HepG2 (cell line): ENCODE measurements around the gene PCED1B. TPM values are rescaled to one million over a fixed set of nuclear protein-coding genes. Genes with fewer than 3 reads are reported as not detected.

Experiments used
- ATAC-seq: fragments of 200-7000 bp; cut with Tn5 transposase; 3 replicates; pipeline ENCODE4 v1.9.1; 2020; ENCODE audit warnings: mild to moderate bottlenecking, moderate library complexity
- BruUV-seq: library from RNA; stranded (reverse); fragments of 400-500 nt; replicated peaks from 2 replicates; lab custom pipeline; 2021; lab: Mats Ljungman, UMichigan
- CTCF ChIA-PET: fragments of 300-600 bp; formaldehyde crosslinking; extraction: SDS; loops from one replicate; lab custom pipeline; 2021; ENCODE audit warnings: low total read pairs, inconsistent platforms, low intra/inter-chr PET ratio; lab: Yijun Ruan, JAX
- POLR2A ChIA-PET: fragments of 350-600 bp; sonication (Branson Sonifier 250); formaldehyde crosslinking; loops from one replicate; lab custom pipeline; 2020; ENCODE audit warnings: antibody characterized with exemption, inconsistent platforms; lab: Yijun Ruan, JAX
- DNase-seq: peaks from one replicate; pipeline ENCODE4 v3.0.0-alpha.2; 2015; ENCODE audit warnings: low spot score
- FAIRE-seq: peaks from 3 replicates; lab custom pipeline; 2011; peaks lifted over from hg19 to GRCh38; lab: Jason Lieb, UNC
- H2AFZ ChIP-seq: one replicate; pipeline ENCODE4 v1.6.1; 2011; ENCODE audit warnings: low read length, inconsistent platforms
- H3K27ac ChIP-seq: fragments of 300-600 bp; 3 replicates; pipeline ENCODE4 v1.8.0; 2011; ENCODE audit warnings: mixed run types, mild to moderate bottlenecking, mixed read lengths, low read length, inconsistent platforms; ENCODE audit not compliant: insufficient read depth; ENCODE audit errors: extremely low read length
- H3K27me3 ChIP-seq, 2 experiments: fragments of 200-600 bp in 1 of 2; 2 replicates in 1 of 2; 3 replicates in 1 of 2; pipeline versions ENCODE4 v1.6.0 to v1.8.0; 2011; ENCODE audit warnings: low read length in 2 of 2, mild to moderate bottlenecking in 2 of 2, moderate library complexity in 2 of 2, inconsistent platforms in 1 of 2; ENCODE audit not compliant: insufficient read depth in 2 of 2, control insufficient read depth in 1 of 2
- H3K36me3 ChIP-seq, 2 experiments: fragments of 200-600 bp in 1 of 2; replicated peaks in 1 of 2; 2 replicates in 1 of 2; 3 replicates in 1 of 2; pipeline versions ENCODE4 v1.5.1 to v1.8.0; 2011; ENCODE audit warnings: low read length in 2 of 2, inconsistent platforms in 1 of 2; ENCODE audit not compliant: insufficient read depth in 2 of 2, control insufficient read depth in 1 of 2
- H3K4me1 ChIP-seq: 2 replicates; pipeline ENCODE4 v1.5.1; 2012; ENCODE audit warnings: low read length, inconsistent platforms; ENCODE audit not compliant: insufficient read depth
- H3K4me2 ChIP-seq: 2 replicates; pipeline ENCODE4 v1.6.0; 2011; ENCODE audit warnings: low read depth, low read length, inconsistent platforms
- H3K4me3 ChIP-seq, 3 experiments: fragments of 200-600 bp in 1 of 3; sonication (generic), shearing (Covaris generic) in 1 of 3; replicated peaks in 1 of 3; 2 replicates each; pipeline ENCODE4 v1.5.1; 2011 to 2016; ENCODE audit warnings: low read length in 3 of 3, inconsistent platforms in 2 of 3, low read depth in 2 of 3, mild to moderate bottlenecking in 2 of 3, control low read depth in 1 of 3, mixed read lengths in 1 of 3; ENCODE audit not compliant: insufficient read depth in 1 of 3
- H3K79me2 ChIP-seq: one replicate; pipeline ENCODE4 v1.6.1; 2011; ENCODE audit warnings: low read length, inconsistent platforms; ENCODE audit not compliant: insufficient read depth
- H3K9ac ChIP-seq: 2 replicates; pipeline ENCODE4 v1.6.0; 2011; ENCODE audit warnings: mild to moderate bottlenecking, low read depth, low read length, inconsistent platforms; ENCODE audit not compliant: insufficient read depth
- H3K9me3 ChIP-seq: 2 replicates; pipeline ENCODE4 v1.5.1; 2012; ENCODE audit warnings: mild to moderate bottlenecking, low read length
- H4K20me1 ChIP-seq: 2 replicates; pipeline ENCODE4 v1.6.0; 2011; ENCODE audit warnings: inconsistent platforms, mild to moderate bottlenecking, low read length, moderate library complexity; ENCODE audit not compliant: insufficient read depth
- DBP ChIP-seq: sonication (generic); formaldehyde crosslinking; IDR thresholded peaks from 2 replicates; pipeline ENCODE4 v1.4.0; 2020; ENCODE audit warnings: missing genetic modification reagents; ENCODE audit errors: not compliant biosample characterization
- ELF1 ChIP-seq: sonication (generic); formaldehyde crosslinking; IDR thresholded peaks from 2 replicates; pipeline ENCODE4 v1.4.0; 2020; ENCODE audit warnings: missing genetic modification reagents
- ELF3 ChIP-seq: IDR thresholded peaks from 2 replicates; pipeline ENCODE4 v1.6.1; 2016; ENCODE audit warnings: missing genetic modification reagents, missing compliant biosample characterization
- ERF ChIP-seq: IDR thresholded peaks from 2 replicates; pipeline ENCODE4 v1.6.1; 2018; ENCODE audit warnings: missing biosample characterization, missing genetic modification reagents
- HNRNPK ChIP-seq: fragments of 200-400 bp; formaldehyde crosslinking; IDR thresholded peaks from 2 replicates; pipeline ENCODE4 v1.6.1; 2018; ENCODE audit warnings: low read length, low read depth, moderate library complexity, mild to moderate bottlenecking; ENCODE audit not compliant: poor library complexity, severe bottlenecking
- KAT8 ChIP-seq: IDR thresholded peaks from 2 replicates; pipeline ENCODE4 v1.6.1; 2016; ENCODE audit warnings: missing genetic modification reagents, missing compliant biosample characterization
- MLLT10 ChIP-seq: sonication (generic); formaldehyde crosslinking; IDR thresholded peaks from 2 replicates; pipeline ENCODE4 v1.4.0; 2020; ENCODE audit warnings: missing genetic modification reagents
- PCBP1 ChIP-seq: fragments of 200-400 bp; formaldehyde crosslinking; IDR thresholded peaks from 2 replicates; pipeline ENCODE4 v1.6.1; 2017; ENCODE audit warnings: mild to moderate bottlenecking, low read depth, low read length, borderline replicate concordance
- SMAD1 ChIP-seq: sonication (generic); formaldehyde crosslinking; IDR thresholded peaks from 2 replicates; pipeline ENCODE4 v1.4.0; 2020; ENCODE audit warnings: missing genetic modification reagents, low read depth, mild to moderate bottlenecking, borderline replicate concordance
- SOX6 ChIP-seq, 2 experiments: fragments of 450-650 bp in 1 of 2; sonication (generic) in 1 of 2; formaldehyde crosslinking in 1 of 2; IDR thresholded peaks; 2 replicates each; pipeline versions ENCODE4 v1.4.0 to v1.6.1; 2017 to 2020; ENCODE audit warnings: antibody characterized with exemption in 1 of 2, mild to moderate bottlenecking in 1 of 2, missing genetic modification reagents in 1 of 2
- YY1 ChIP-seq: IDR thresholded peaks from 2 replicates; pipeline ENCODE4 v1.6.1; 2011; ENCODE audit warnings: low read length, low read depth, moderate library complexity, mild to moderate bottlenecking; ENCODE audit not compliant: insufficient read depth, insufficient replicate concordance
- ZBTB21 ChIP-seq: sonication (generic); formaldehyde crosslinking; IDR thresholded peaks from 2 replicates; pipeline ENCODE4 v1.4.0; 2020; ENCODE audit warnings: missing genetic modification reagents
- ZFP62 ChIP-seq: sonication (generic); formaldehyde crosslinking; IDR thresholded peaks from 2 replicates; pipeline ENCODE4 v1.4.0; 2020; ENCODE audit warnings: missing genetic modification reagents
- ZNF446 ChIP-seq: sonication (generic); formaldehyde crosslinking; IDR thresholded peaks from 2 replicates; pipeline ENCODE4 v1.5.0; 2020; ENCODE audit warnings: mild to moderate bottlenecking, missing genetic modification reagents
- ZNF496 ChIP-seq: sonication (generic); formaldehyde crosslinking; IDR thresholded peaks from 2 replicates; pipeline ENCODE4 v1.8.1; 2023; ENCODE audit warnings: mild to moderate bottlenecking, moderate library complexity, missing genetic modification reagents; ENCODE audit not compliant: insufficient replicate concordance
- ZNF562 ChIP-seq: sonication (generic); formaldehyde crosslinking; IDR thresholded peaks from 2 replicates; pipeline ENCODE4 v1.8.0; 2022; ENCODE audit warnings: missing genetic modification reagents, borderline replicate concordance
- ZNF691 ChIP-seq: sonication (generic); formaldehyde crosslinking; IDR thresholded peaks from 2 replicates; pipeline ENCODE4 v1.4.0; 2020; ENCODE audit warnings: missing genetic modification reagents, low read depth, mild to moderate bottlenecking, borderline replicate concordance
- in situ Hi-C: cut with HindIII; loops from 2 replicates; pipeline ENCODE4 v1.10.0; 2017; ENCODE audit warnings: low pct_unique_long_range_greater_than_20kb; ENCODE audit not compliant: extremely low pct_ligation_motif_present
- intact Hi-C: fragments of 100-400 bp; cut with micrococcal nuclease; formaldehyde crosslinking; loops from one replicate; pipeline ENCODE4 v1.10.0; 2022; ENCODE audit not compliant: unreplicated experiment
- polyA plus RNA-seq, 8 experiments: library from polyadenylated mRNA; depleted of rRNA in 3 of 8; stranded (reverse) in 7 of 8; unstranded in 1 of 8; fragments of >200 nt; fragmentation: Illumina TruSeq in 4 of 8; extraction: Trizol in 4 of 8; gene quantifications; 2 replicates each; pipeline versions ENCODE4 v1.2.1 to v1.2.3, GENCODE V29; 2011 to 2016; ENCODE audit warnings: low read depth in 4 of 8, missing spikeins in 1 of 8, mixed read lengths in 1 of 8; ENCODE audit not compliant: insufficient read depth in 1 of 8
- total RNA-seq, 5 experiments: library from RNA; depleted of rRNA; stranded (reverse); fragments of >200 nt; fragmentation: Illumina TruSeq; extraction: Trizol; gene quantifications; 2 replicates each; pipeline ENCODE4 v1.2.3, GENCODE V29; 2016; ENCODE audit warnings: low read depth in 1 of 5

PCED1B gene
- total and polyA plus RNA-seq, 2 of the 13 experiments (the other 11 are each of a cell fraction or from before 2014, with no cell fraction given), result 0.11 to 0.37 TPM

GRCh38 chr12:47107926-47108325 is 28.5 kb downstream of the PCED1B start:
- ChIA-PET CTCF (no interaction called here), POLR2A (no interaction called here)
- Histone ChIP-seq H3K4me2 (no peak overlapping the region), H3K4me1 (no peaks in the 10 kb centered on the region), H3K4me3 (no peak overlapping the region), H3K36me3 (no peaks in the 10 kb centered on the region), H3K9ac (no peak overlapping the region), H3K79me2 (no peaks in the 10 kb centered on the region), H2AFZ (no peak overlapping the region), H3K9me3 (no peaks in the 10 kb centered on the region), H4K20me1 (no peaks in the 10 kb centered on the region), H3K27me3 (peaks cover 0 to 15% of the 10 kb centered on the region in 2 experiments; a peak in 3 of 5 replicates), H3K27ac (no peak overlapping the region)
- DNase-seq (no peak), FAIRE-seq (no peak), ATAC-seq (no peak)
- intact Hi-C loops, result no loop called here
- BruUV-seq, result no TSS peak
- in situ Hi-C loops, result no loop called here
- no peak for TF ChIP-seq DBP (CRISPR knock-in tag)
- TF ChIP-seq YY1, result no peak
- no peak for TF ChIP-seq MLLT10 (CRISPR knock-in tag)
- TF ChIP-seq SMAD1, result no peak
- TF ChIP-seq ZFP62 (CRISPR knock-in tag), result no peak
- TF ChIP-seq PCBP1, result no peak
- TF ChIP-seq ZNF496, result no peak
- no peak for TF ChIP-seq ZNF562 (CRISPR knock-in tag)
- TF ChIP-seq ERF (CRISPR knock-in tag), result no peak
- TF ChIP-seq HNRNPK, result no peak
- TF ChIP-seq ELF1 (CRISPR knock-in tag), result no peak
- no peak for TF ChIP-seq ELF3 (CRISPR knock-in tag)
- TF ChIP-seq ZNF446 (CRISPR knock-in tag), result no peak
- TF ChIP-seq ZNF691, result no peak
- TF ChIP-seq SOX6 (IDR thresholded peaks at IDR 0.05), result no peak
- no peak for TF ChIP-seq SOX6 (CRISPR knock-in tag; IDR thresholded peaks at IDR 0.05)
- no peak for TF ChIP-seq ZBTB21 (CRISPR knock-in tag)
- TF ChIP-seq KAT8 (CRISPR knock-in tag), result no peak
